Left lung (tissue), 10 donors: Measurements from ENCODE around the gene EBF3. TPM values are rescaled to one million over a fixed set of nuclear protein-coding genes. Genes with fewer than 3 reads are reported as not detected.

Experiments used
- ATAC-seq: fragments of 200-7000 bp; cut with Tn5 transposase; one replicate; pipeline ENCODE4 v1.9.1; 2020; ENCODE audit warnings: moderate library complexity
- DNase-seq, 4 donors: peaks; one replicate each; pipeline ENCODE4 v3.0.0-alpha.2; 2013 to 2020
- H3K27ac ChIP-seq, 2 donors: fragments of 200-600 bp; sonication (generic) in 1 of 2; one replicate each; pipeline versions ENCODE4 v1.5.0 to v1.8.0; 2020 to 2021
- H3K27me3 ChIP-seq, 2 donors: fragments of 200-600 bp; sonication (generic) in 1 of 2; one replicate each; pipeline versions ENCODE4 v1.5.0 to v1.8.0; 2020 to 2021
- H3K36me3 ChIP-seq, 2 donors: fragments of 200-600 bp; sonication (generic) in 1 of 2; one replicate each; pipeline versions ENCODE4 v1.5.0 to v1.8.0; 2020 to 2021
- H3K4me1 ChIP-seq, 2 donors: fragments of 200-600 bp; one replicate each; pipeline ENCODE4 v1.8.0; 2021
- H3K4me3 ChIP-seq, 2 donors: fragments of 200-600 bp; sonication (generic) in 1 of 2; one replicate each; pipeline versions ENCODE4 v1.5.0 to v1.8.0; 2020 to 2021; ENCODE audit warnings: mild to moderate bottlenecking in 1 of 2
- H3K9me3 ChIP-seq, 2 donors: fragments of 200-600 bp; sonication (generic) in 1 of 2; one replicate each; pipeline versions ENCODE4 v1.5.0 to v1.8.0; 2020 to 2021
- intact Hi-C, 2 donors: fragments of 100-400 bp; cut with DNase I; formaldehyde crosslinking; loops; one replicate each; pipeline versions ENCODE4 v1.11.2 to v1.14.2; 2022
- polyA plus RNA-seq, 6 donors: library from polyadenylated mRNA; unstranded; fragments of 120-200 nt; gene quantifications; one replicate each; pipeline ENCODE4 v1.2.1, GENCODE V29; 2013; ENCODE audit not compliant: insufficient read length in 6 of 6
- total RNA-seq, 2 donors: library from RNA; stranded (reverse); fragmentation: NEBNext Ultra II Directional; extraction: Animal tissue kit (Norgen Biotek cat#: 25700); gene quantifications; one replicate each; pipeline ENCODE4 v1.2.1, GENCODE V29; 2021
- TF ChIP-seq, protein P1 (sequence below), 2 donors: fragments of 200-600 bp; sonication (generic) in 1 of 2; IDR thresholded peaks; one replicate each; pipeline versions ENCODE4 v1.5.0 to v1.8.0; 2021; ENCODE audit warnings: antibody characterized with exemption in 2 of 2
- donor health status: DM: no; HTN: yes; CAD: no.
- donor health status: DM: no; HTN: no; CAD: no.

The EBF3 gene
- total and polyA plus RNA-seq, 8 donors, result 0.10 to 2.0 (median 1.4) TPM; not detected in 1

DNA sequence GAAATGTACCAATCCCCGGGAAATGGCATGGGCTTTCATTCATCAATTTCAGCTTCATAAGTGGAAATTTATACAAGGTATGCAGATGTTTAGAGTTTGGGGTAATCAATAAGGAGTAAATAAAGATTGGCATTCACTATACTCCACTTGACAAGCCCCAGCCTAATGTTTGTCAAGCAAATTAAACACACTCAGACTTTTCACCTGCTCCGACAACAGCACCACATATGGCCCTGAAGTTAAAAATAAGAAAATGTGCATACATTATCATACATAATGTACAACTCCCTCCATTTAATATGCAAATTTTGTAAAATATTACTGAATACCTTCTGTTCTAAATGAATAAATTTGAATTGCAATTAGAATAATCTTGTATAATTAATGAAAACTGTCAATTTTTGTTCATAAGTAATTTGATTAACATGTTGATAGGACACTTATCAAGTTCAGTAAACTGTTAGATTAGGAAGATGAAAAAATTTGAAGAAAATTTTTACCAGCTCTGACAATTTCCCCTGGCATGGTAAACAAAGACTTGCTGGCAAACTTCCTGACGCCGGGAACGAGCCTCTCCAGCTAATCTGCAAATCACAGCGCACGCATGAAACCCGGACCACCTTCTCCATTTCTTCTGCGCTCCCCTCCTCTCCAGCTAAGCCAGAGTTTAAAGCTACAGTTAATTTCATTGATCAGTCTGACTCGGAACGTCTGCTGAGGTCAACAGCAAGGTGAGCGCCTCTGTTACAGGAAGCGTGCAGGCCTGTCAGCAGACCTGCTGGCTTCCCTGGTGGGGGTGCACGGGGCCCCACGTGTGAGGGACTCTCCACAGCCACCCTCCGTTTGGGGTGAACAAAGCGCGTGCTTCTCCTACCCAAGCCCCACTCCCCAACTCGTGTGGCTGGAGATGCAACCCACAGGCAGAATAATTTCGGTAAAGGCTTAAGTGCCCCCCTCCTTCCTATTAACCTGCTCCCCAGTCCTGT, 70.7 kb downstream of the EBF3 start:
- intact Hi-C loops, result no loop called here
- no peak overlapping the region for H3K27ac ChIP-seq
- ATAC-seq, result no peak
- peaks cover 28 to 57% of the 10 kb centered on the region in 2 donors for H3K27me3 ChIP-seq
- no peaks in the 10 kb centered on the region for H3K36me3 ChIP-seq
- no peak overlapping the region for H3K4me3 ChIP-seq
- no peaks in the 10 kb centered on the region for H3K4me1 ChIP-seq
- TF ChIP-seq, protein P1, sequence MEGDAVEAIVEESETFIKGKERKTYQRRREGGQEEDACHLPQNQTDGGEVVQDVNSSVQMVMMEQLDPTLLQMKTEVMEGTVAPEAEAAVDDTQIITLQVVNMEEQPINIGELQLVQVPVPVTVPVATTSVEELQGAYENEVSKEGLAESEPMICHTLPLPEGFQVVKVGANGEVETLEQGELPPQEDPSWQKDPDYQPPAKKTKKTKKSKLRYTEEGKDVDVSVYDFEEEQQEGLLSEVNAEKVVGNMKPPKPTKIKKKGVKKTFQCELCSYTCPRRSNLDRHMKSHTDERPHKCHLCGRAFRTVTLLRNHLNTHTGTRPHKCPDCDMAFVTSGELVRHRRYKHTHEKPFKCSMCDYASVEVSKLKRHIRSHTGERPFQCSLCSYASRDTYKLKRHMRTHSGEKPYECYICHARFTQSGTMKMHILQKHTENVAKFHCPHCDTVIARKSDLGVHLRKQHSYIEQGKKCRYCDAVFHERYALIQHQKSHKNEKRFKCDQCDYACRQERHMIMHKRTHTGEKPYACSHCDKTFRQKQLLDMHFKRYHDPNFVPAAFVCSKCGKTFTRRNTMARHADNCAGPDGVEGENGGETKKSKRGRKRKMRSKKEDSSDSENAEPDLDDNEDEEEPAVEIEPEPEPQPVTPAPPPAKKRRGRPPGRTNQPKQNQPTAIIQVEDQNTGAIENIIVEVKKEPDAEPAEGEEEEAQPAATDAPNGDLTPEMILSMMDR (IDR thresholded peaks at IDR 0.05), result no peak
- no peaks in the 10 kb centered on the region for H3K9me3 ChIP-seq
- peak in 1 of 4 donors; percentile 46 for DNase-seq

DNA sequence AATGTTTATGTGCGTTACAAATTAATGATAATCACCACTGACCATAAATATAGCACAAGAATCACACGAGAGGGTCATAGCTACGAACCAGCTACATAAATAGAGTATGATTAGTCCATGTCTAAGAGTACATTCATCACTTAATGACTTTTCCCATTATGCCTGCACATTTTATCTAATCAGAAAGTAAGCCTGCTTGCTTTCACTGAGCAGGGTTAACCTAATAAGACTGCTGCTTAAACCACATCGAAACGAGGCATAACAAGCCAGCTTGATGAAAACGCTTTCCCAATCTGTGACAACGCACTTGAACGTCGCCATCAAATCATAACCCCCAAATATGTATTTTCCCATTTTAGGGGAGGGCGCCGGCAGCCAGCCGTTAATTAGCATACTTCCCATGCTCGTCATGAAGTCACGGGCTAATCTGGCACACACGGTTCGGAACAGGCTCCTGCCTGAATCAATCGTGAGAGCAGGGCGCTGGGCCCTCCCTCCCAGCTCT, 71.5 kb downstream of the EBF3 start:
- Histone ChIP-seq H3K4me1 (no peaks in the 10 kb centered on the region), H3K9me3 (no peaks in the 10 kb centered on the region), H3K36me3 (no peaks in the 10 kb centered on the region), H3K27ac (no peak overlapping the region), H3K27me3 (peaks cover 21 to 49% of the 10 kb centered on the region in 2 donors), H3K4me3 (no peak overlapping the region)
- intact Hi-C loops, result no loop called here
- TF ChIP-seq, protein P1 (IDR thresholded peaks at IDR 0.05), result no peak
- ATAC-seq (no peak), DNase-seq (no peak)

DNA sequence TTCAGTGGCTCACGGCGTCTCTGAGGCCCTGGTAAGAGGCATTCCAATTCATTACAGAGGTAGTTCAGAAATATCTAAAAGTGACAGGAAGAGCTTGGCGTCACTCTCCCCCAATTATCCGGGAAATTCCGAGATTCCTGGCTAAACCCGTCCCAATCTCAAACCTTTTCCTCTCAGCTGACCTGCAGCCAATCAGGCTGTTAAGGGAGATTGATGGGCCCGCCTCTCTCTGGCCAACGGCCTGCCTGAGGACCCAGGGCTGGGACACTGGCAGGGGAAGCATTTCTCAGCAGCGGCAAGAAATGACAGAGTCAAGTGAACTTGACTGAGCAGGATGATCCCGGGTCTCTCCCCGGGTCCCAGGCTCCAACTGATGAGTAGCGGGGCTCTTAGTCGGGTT, 72.3 kb downstream of the EBF3 start:
- Histone ChIP-seq H3K27me3 (peaks cover 13 to 45% of the 10 kb centered on the region in 2 donors), H3K4me1 (no peaks in the 10 kb centered on the region), H3K9me3 (no peaks in the 10 kb centered on the region), H3K27ac (no peak overlapping the region), H3K4me3 (no peak overlapping the region), H3K36me3 (no peaks in the 10 kb centered on the region)
- DNase-seq (peak in 1 of 4 donors; percentile 37), ATAC-seq (no peak)
- intact Hi-C loops, result no loop called here
- TF ChIP-seq, protein P1 (IDR thresholded peaks at IDR 0.05), result no peak

DNA sequence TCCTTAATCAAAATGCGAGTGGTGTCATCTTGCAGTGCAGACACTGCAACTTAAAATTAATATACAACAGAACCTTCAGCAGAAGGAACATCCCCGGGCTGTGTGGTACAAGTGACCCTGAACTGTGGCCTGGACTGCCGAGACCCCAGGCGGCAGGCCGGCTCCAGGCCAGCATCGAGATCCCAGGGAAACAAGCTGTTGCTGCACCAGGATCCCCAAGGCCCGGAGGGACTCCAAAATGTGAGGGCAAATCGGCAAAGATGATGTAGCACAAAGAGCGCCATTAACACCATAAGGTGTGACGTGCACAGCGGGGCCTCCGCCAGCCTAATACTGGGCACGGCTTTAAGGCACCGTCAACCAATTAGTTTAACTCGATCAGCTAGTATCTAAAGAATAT, 73.9 kb downstream of the EBF3 start:
- peaks cover 6 to 44% of the 10 kb centered on the region in 2 donors for H3K27me3 ChIP-seq
- H3K4me1 ChIP-seq, result no peaks in the 10 kb centered on the region
- TF ChIP-seq, protein P1 (IDR thresholded peaks at IDR 0.05), result no peak
- no peak overlapping the region for H3K27ac ChIP-seq
- H3K36me3 ChIP-seq, result no peaks in the 10 kb centered on the region
- no peak overlapping the region for H3K4me3 ChIP-seq
- H3K9me3 ChIP-seq, result no peaks in the 10 kb centered on the region
- ATAC-seq (no peak), DNase-seq (peak in 1 of 4 donors; percentile 45)
- intact Hi-C loops, result no loop called here
